HG03457 (cell line): ENCODE measurements around the gene FALEC.

Experiments used
- ATAC-seq: cut with Tn5 transposase; IDR thresholded peaks from one replicate; pipeline ENCODE4 v1.9.1; 2021; ENCODE audit warnings: moderate number of reproducible peaks; ENCODE audit not compliant: unreplicated experiment

FALEC gene

GRCh38 chr1:150511985-150512660 lies 3.4 kb upstream of the FALEC start:
- ATAC-seq = no peak

- ATAC-seq = no peak
These were observed 2.7 kb upstream of the FALEC start for GRCh38 chr1:150512846-150513245.

- no peak for ATAC-seq
These were observed 2.2 kb upstream of the FALEC start for GRCh38 chr1:150513351-150513791.

- ATAC-seq = no peak
These were observed 1.3 kb upstream of the FALEC start for GRCh38 chr1:150514260-150514659.

- no peak for ATAC-seq
These were observed 632 bp upstream of the FALEC start for GRCh38 chr1:150514913-150515327.

GRCh38 chr1:150516050-150516591 lies 569 bp downstream of the FALEC start:
- ATAC-seq = no peak

GRCh38 chr1:150516616-150517015 lies 1.1 kb downstream of the FALEC start:
- no peak for ATAC-seq

GRCh38 chr1:150521196-150521968 lies 5.8 kb downstream of the FALEC start:
- ATAC-seq = no peak

- ATAC-seq = no peak
These were observed 9.8 kb downstream of the FALEC start for GRCh38 chr1:150525348-150525747.

- no peak for ATAC-seq
These were observed 12.6 kb downstream of the FALEC start for GRCh38 chr1:150528196-150528595.

GRCh38 chr1:150529017-150529416 lies 13.5 kb downstream of the FALEC start:
- no peak for ATAC-seq

- ATAC-seq = no peak
These were observed 15.1 kb downstream of the FALEC start for GRCh38 chr1:150530491-150531159.

GRCh38 chr1:150532860-150533259 lies 17.3 kb downstream of the FALEC start:
- ATAC-seq = no peak

GRCh38 chr1:150534002-150534401 lies 18.4 kb downstream of the FALEC start:
- ATAC-seq = no peak

GRCh38 chr1:150535511-150536287 lies 20.1 kb downstream of the FALEC start:
- no peak for ATAC-seq

- no peak for ATAC-seq
These were observed 21.5 kb downstream of the FALEC start for GRCh38 chr1:150536836-150537731.

GRCh38 chr1:150537732-150538684 lies 22.5 kb downstream of the FALEC start:
- ATAC-seq = no peak

- no peak for ATAC-seq
These were observed 28.1 kb downstream of the FALEC start for GRCh38 chr1:150543500-150544143.
